HepG2 (cell line): Measurements from ENCODE around the gene NEGR1. TPM values are rescaled to one million over a fixed set of nuclear protein-coding genes. Genes with fewer than 3 reads are reported as not detected.

Experiments
- ATAC-seq: fragments of 200-7000 bp; cut with Tn5 transposase; 3 replicates; pipeline ENCODE4 v1.9.1; 2020; ENCODE audit warnings: mild to moderate bottlenecking, moderate library complexity
- BruUV-seq: library from RNA; stranded (reverse); fragments of 400-500 nt; replicated peaks from 2 replicates; lab custom pipeline; 2021; lab: Mats Ljungman, UMichigan
- CTCF ChIA-PET: fragments of 300-600 bp; formaldehyde crosslinking; extraction: SDS; loops from one replicate; lab custom pipeline; 2021; ENCODE audit warnings: low total read pairs, inconsistent platforms, low intra/inter-chr PET ratio; lab: Yijun Ruan, JAX
- POLR2A ChIA-PET: fragments of 350-600 bp; sonication (Branson Sonifier 250); formaldehyde crosslinking; loops from one replicate; lab custom pipeline; 2020; ENCODE audit warnings: antibody characterized with exemption, inconsistent platforms; lab: Yijun Ruan, JAX
- DNase-seq: peaks from one replicate; pipeline ENCODE4 v3.0.0-alpha.2; 2015; ENCODE audit warnings: low spot score
- FAIRE-seq: peaks from 3 replicates; lab custom pipeline; 2011; peaks lifted over from hg19 to GRCh38; lab: Jason Lieb, UNC
- H2AFZ ChIP-seq: one replicate; pipeline ENCODE4 v1.6.1; 2011; ENCODE audit warnings: low read length, inconsistent platforms
- H3K27ac ChIP-seq: fragments of 300-600 bp; 3 replicates; pipeline ENCODE4 v1.8.0; 2011; ENCODE audit warnings: mixed run types, mild to moderate bottlenecking, mixed read lengths, low read length, inconsistent platforms; ENCODE audit not compliant: insufficient read depth; ENCODE audit errors: extremely low read length
- H3K27me3 ChIP-seq, 2 experiments: fragments of 200-600 bp in 1 of 2; 2 replicates in 1 of 2; 3 replicates in 1 of 2; pipeline versions ENCODE4 v1.6.0 to v1.8.0; 2011; ENCODE audit warnings: low read length in 2 of 2, mild to moderate bottlenecking in 2 of 2, moderate library complexity in 2 of 2, inconsistent platforms in 1 of 2; ENCODE audit not compliant: insufficient read depth in 2 of 2, control insufficient read depth in 1 of 2
- H3K36me3 ChIP-seq, 2 experiments: fragments of 200-600 bp in 1 of 2; replicated peaks in 1 of 2; 2 replicates in 1 of 2; 3 replicates in 1 of 2; pipeline versions ENCODE4 v1.5.1 to v1.8.0; 2011; ENCODE audit warnings: low read length in 2 of 2, inconsistent platforms in 1 of 2; ENCODE audit not compliant: insufficient read depth in 2 of 2, control insufficient read depth in 1 of 2
- H3K4me1 ChIP-seq: 2 replicates; pipeline ENCODE4 v1.5.1; 2012; ENCODE audit warnings: low read length, inconsistent platforms; ENCODE audit not compliant: insufficient read depth
- H3K4me2 ChIP-seq: 2 replicates; pipeline ENCODE4 v1.6.0; 2011; ENCODE audit warnings: low read depth, low read length, inconsistent platforms
- H3K4me3 ChIP-seq, 3 experiments: fragments of 200-600 bp in 1 of 3; sonication (generic), shearing (Covaris generic) in 1 of 3; replicated peaks in 1 of 3; 2 replicates each; pipeline ENCODE4 v1.5.1; 2011 to 2016; ENCODE audit warnings: low read length in 3 of 3, inconsistent platforms in 2 of 3, low read depth in 2 of 3, mild to moderate bottlenecking in 2 of 3, control low read depth in 1 of 3, mixed read lengths in 1 of 3; ENCODE audit not compliant: insufficient read depth in 1 of 3
- H3K79me2 ChIP-seq: one replicate; pipeline ENCODE4 v1.6.1; 2011; ENCODE audit warnings: low read length, inconsistent platforms; ENCODE audit not compliant: insufficient read depth
- H3K9ac ChIP-seq: 2 replicates; pipeline ENCODE4 v1.6.0; 2011; ENCODE audit warnings: mild to moderate bottlenecking, low read depth, low read length, inconsistent platforms; ENCODE audit not compliant: insufficient read depth
- H3K9me3 ChIP-seq: 2 replicates; pipeline ENCODE4 v1.5.1; 2012; ENCODE audit warnings: mild to moderate bottlenecking, low read length
- H4K20me1 ChIP-seq: 2 replicates; pipeline ENCODE4 v1.6.0; 2011; ENCODE audit warnings: inconsistent platforms, mild to moderate bottlenecking, low read length, moderate library complexity; ENCODE audit not compliant: insufficient read depth
- GTF3A ChIP-seq: sonication (generic); formaldehyde crosslinking; conservative IDR thresholded peaks from 2 replicates; pipeline ENCODE4 v1.4.0; 2020; ENCODE audit warnings: mild to moderate bottlenecking, missing genetic modification reagents
- IKZF4 ChIP-seq: sonication (generic); formaldehyde crosslinking; IDR thresholded peaks from 2 replicates; pipeline ENCODE4 v1.5.1; 2020; ENCODE audit warnings: borderline replicate concordance, mild to moderate bottlenecking, low read depth, missing genetic modification reagents; ENCODE audit errors: not compliant biosample characterization
- MBNL3 ChIP-seq: fragments of 250-450 bp; sonication (Bioruptor Pico); conservative IDR thresholded peaks from 2 replicates; pipeline ENCODE4 v1.8.0; 2022; ENCODE audit warnings: mild to moderate bottlenecking, inconsistent platforms
- MIER3 ChIP-seq: IDR thresholded peaks from 2 replicates; pipeline ENCODE4 v1.6.1; 2016; ENCODE audit warnings: missing compliant biosample characterization, borderline replicate concordance
- PAWR ChIP-seq: sonication (generic); formaldehyde crosslinking; IDR thresholded peaks from 2 replicates; pipeline ENCODE4 v1.4.0; 2020; ENCODE audit warnings: missing genetic modification reagents, mild to moderate bottlenecking, borderline replicate concordance
- SMARCE1 ChIP-seq: fragments of 450-650 bp; IDR thresholded peaks from 2 replicates; pipeline ENCODE4 v1.6.1; 2017; ENCODE audit warnings: borderline replicate concordance
- SMYD3 ChIP-seq: sonication (generic); formaldehyde crosslinking; IDR thresholded peaks from 2 replicates; pipeline ENCODE4 v1.8.1; 2023; ENCODE audit warnings: mild to moderate bottlenecking, missing genetic modification reagents
- TCF7 ChIP-seq: sonication (generic); IDR thresholded peaks from 2 replicates; pipeline ENCODE4 v1.6.1; 2016; ENCODE audit warnings: antibody characterized with exemption, low read depth
- ZBTB38 ChIP-seq: sonication (generic); formaldehyde crosslinking; IDR thresholded peaks from 2 replicates; pipeline ENCODE4 v1.5.1; 2020; ENCODE audit warnings: mild to moderate bottlenecking, missing genetic modification reagents
- ZNF382 ChIP-seq: sonication (generic); formaldehyde crosslinking; IDR thresholded peaks from 2 replicates; pipeline ENCODE4 v1.5.0; 2020; ENCODE audit warnings: missing genetic modification reagents, mild to moderate bottlenecking, borderline replicate concordance
- ZNF619 ChIP-seq: sonication (generic); formaldehyde crosslinking; IDR thresholded peaks from 2 replicates; pipeline ENCODE4 v1.4.0; 2020; ENCODE audit warnings: mild to moderate bottlenecking, missing genetic modification reagents
- in situ Hi-C: cut with HindIII; loops from 2 replicates; pipeline ENCODE4 v1.10.0; 2017; ENCODE audit warnings: low pct_unique_long_range_greater_than_20kb; ENCODE audit not compliant: extremely low pct_ligation_motif_present
- intact Hi-C: fragments of 100-400 bp; cut with micrococcal nuclease; formaldehyde crosslinking; loops from one replicate; pipeline ENCODE4 v1.10.0; 2022; ENCODE audit not compliant: unreplicated experiment
- polyA plus RNA-seq, 8 experiments: library from polyadenylated mRNA; depleted of rRNA in 3 of 8; stranded (reverse) in 7 of 8; unstranded in 1 of 8; fragments of >200 nt; fragmentation: Illumina TruSeq in 4 of 8; extraction: Trizol in 4 of 8; gene quantifications; 2 replicates each; pipeline versions ENCODE4 v1.2.1 to v1.2.3, GENCODE V29; 2011 to 2016; ENCODE audit warnings: low read depth in 4 of 8, missing spikeins in 1 of 8, mixed read lengths in 1 of 8; ENCODE audit not compliant: insufficient read depth in 1 of 8
- total RNA-seq, 5 experiments: library from RNA; depleted of rRNA; stranded (reverse); fragments of >200 nt; fragmentation: Illumina TruSeq; extraction: Trizol; gene quantifications; 2 replicates each; pipeline ENCODE4 v1.2.3, GENCODE V29; 2016; ENCODE audit warnings: low read depth in 1 of 5
- TF ChIP-seq, protein P1 (sequence below): sonication (generic); formaldehyde crosslinking; IDR thresholded peaks from 2 replicates; pipeline ENCODE4 v1.5.0; 2020; ENCODE audit warnings: mild to moderate bottlenecking, missing genetic modification reagents, moderate library complexity
- TF ChIP-seq, protein P2 (sequence below): sonication (generic); formaldehyde crosslinking; IDR thresholded peaks from 2 replicates; pipeline ENCODE4 v1.5.1; 2020; ENCODE audit warnings: mild to moderate bottlenecking, missing genetic modification reagents
- TF ChIP-seq, protein P3 (sequence below): IDR thresholded peaks from 2 replicates; pipeline ENCODE4 v1.6.1; 2012; ENCODE audit warnings: low read length, improper control_type of control experiment

The NEGR1 gene
- total and polyA plus RNA-seq, 2 of the 13 experiments (the other 11 are each of a cell fraction or from before 2014, with no cell fraction given) = not detected

DNA sequence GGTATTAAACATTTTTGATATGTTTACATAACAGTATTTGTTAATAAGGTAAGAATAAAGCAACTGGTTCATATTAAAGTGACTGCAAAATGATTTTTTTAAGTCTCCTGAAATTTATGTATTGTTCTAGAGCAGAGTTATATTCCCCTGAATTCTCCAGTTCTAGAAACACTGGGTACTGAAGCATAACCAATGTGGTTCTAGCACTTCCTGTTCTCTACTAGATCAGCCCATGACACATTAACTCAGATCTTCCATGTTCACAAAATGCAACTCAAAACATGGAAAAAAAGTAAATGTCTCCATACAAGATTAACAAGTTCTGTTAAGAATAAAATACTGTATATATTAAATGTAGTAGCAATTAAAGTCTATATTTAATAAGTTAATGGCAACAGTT is 3.9 kb downstream of the NEGR1 start:
- H3K27ac ChIP-seq = no peak overlapping the region
- ChIA-PET POLR2A (no interaction called here), CTCF (no interaction called here)
- no peak overlapping the region for H3K9ac ChIP-seq
- no peak for TF ChIP-seq MIER3
- TF ChIP-seq IKZF4 (CRISPR knock-in tag) = no peak
- TF ChIP-seq SMYD3 (CRISPR knock-in tag) = no peak
- TF ChIP-seq PAWR = no peak
- no peak for TF ChIP-seq ZNF619
- no peak for TF ChIP-seq SMARCE1
- TF ChIP-seq GTF3A = no peak
- no peak for TF ChIP-seq MBNL3 (CRISPR knock-in tag)
- TF ChIP-seq, protein P1, sequence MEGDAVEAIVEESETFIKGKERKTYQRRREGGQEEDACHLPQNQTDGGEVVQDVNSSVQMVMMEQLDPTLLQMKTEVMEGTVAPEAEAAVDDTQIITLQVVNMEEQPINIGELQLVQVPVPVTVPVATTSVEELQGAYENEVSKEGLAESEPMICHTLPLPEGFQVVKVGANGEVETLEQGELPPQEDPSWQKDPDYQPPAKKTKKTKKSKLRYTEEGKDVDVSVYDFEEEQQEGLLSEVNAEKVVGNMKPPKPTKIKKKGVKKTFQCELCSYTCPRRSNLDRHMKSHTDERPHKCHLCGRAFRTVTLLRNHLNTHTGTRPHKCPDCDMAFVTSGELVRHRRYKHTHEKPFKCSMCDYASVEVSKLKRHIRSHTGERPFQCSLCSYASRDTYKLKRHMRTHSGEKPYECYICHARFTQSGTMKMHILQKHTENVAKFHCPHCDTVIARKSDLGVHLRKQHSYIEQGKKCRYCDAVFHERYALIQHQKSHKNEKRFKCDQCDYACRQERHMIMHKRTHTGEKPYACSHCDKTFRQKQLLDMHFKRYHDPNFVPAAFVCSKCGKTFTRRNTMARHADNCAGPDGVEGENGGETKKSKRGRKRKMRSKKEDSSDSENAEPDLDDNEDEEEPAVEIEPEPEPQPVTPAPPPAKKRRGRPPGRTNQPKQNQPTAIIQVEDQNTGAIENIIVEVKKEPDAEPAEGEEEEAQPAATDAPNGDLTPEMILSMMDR = no peak
- TF ChIP-seq TCF7 = no peak
- no peak for TF ChIP-seq ZNF382
- TF ChIP-seq, protein P2, sequence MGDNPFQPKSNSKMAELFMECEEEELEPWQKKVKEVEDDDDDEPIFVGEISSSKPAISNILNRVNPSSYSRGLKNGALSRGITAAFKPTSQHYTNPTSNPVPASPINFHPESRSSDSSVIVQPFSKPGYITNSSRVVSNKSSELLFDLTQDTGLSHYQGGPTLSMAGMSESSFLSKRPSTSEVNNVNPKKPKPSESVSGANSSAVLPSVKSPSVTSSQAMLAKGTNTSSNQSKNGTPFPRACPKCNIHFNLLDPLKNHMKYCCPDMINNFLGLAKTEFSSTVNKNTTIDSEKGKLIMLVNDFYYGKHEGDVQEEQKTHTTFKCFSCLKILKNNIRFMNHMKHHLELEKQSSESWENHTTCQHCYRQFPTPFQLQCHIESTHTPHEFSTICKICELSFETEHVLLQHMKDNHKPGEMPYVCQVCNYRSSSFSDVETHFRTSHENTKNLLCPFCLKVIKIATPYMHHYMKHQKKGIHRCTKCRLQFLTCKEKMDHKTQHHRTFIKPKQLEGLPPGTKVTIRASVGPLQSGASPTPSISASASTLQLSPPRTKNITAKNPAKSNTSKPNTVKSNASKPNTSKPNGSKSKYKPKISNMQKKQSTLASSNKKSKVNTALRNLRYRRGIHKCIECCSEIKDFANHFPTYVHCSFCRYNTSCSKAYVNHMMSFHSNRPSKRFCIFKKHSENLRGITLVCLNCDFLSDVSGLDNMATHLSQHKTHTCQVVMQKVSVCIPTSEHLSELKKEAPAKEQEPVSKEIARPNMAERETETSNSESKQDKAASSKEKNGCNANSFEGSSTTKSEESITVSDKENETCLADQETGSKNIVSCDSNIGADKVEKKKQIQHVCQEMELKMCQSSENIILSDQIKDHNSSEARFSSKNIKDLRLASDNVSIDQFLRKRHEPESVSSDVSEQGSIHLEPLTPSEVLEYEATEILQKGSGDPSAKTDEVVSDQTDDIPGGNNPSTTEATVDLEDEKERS (CRISPR knock-in tag) = no peak
- TF ChIP-seq ZBTB38 (CRISPR knock-in tag) = no peak
- TF ChIP-seq, protein P3, sequence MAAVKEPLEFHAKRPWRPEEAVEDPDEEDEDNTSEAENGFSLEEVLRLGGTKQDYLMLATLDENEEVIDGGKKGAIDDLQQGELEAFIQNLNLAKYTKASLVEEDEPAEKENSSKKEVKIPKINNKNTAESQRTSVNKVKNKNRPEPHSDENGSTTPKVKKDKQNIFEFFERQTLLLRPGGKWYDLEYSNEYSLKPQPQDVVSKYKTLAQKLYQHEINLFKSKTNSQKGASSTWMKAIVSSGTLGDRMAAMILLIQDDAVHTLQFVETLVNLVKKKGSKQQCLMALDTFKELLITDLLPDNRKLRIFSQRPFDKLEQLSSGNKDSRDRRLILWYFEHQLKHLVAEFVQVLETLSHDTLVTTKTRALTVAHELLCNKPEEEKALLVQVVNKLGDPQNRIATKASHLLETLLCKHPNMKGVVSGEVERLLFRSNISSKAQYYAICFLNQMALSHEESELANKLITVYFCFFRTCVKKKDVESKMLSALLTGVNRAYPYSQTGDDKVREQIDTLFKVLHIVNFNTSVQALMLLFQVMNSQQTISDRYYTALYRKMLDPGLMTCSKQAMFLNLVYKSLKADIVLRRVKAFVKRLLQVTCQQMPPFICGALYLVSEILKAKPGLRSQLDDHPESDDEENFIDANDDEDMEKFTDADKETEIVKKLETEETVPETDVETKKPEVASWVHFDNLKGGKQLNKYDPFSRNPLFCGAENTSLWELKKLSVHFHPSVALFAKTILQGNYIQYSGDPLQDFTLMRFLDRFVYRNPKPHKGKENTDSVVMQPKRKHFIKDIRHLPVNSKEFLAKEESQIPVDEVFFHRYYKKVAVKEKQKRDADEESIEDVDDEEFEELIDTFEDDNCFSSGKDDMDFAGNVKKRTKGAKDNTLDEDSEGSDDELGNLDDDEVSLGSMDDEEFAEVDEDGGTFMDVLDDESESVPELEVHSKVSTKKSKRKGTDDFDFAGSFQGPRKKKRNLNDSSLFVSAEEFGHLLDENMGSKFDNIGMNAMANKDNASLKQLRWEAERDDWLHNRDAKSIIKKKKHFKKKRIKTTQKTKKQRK = no peak
- no peak overlapping the region for H3K4me3 ChIP-seq
- H3K27me3 ChIP-seq = peaks cover 0 to 16% of the 10 kb centered on the region in 2 experiments; a peak in 2 of 5 replicates
- in situ Hi-C loops (no loop called here), intact Hi-C loops (no loop called here)
- H3K36me3 ChIP-seq = no peaks in the 10 kb centered on the region
- BruUV-seq = no TSS peak
- no peak overlapping the region for H2AFZ ChIP-seq
- H3K4me2 ChIP-seq = no peak overlapping the region
- FAIRE-seq (no peak), ATAC-seq (no peak), DNase-seq (no peak)
- H3K4me1 ChIP-seq = peaks cover 10% of the 10 kb centered on the region; the same call in 1 of the 2 replicates
- no peaks in the 10 kb centered on the region for H3K9me3 ChIP-seq
- no peaks in the 10 kb centered on the region for H4K20me1 ChIP-seq
- H3K79me2 ChIP-seq = no peaks in the 10 kb centered on the region
